NT2/D1 (cell line): Measurements from ENCODE around the gene RAB40B.

Experiments used
- SUZ12 ChIP-seq: IDR thresholded peaks from 2 replicates; pipeline ENCODE4 v1.6.1; 2011; ENCODE audit not compliant: insufficient read length, insufficient read depth; ENCODE audit errors: extremely low read depth
- YY1 ChIP-seq: IDR thresholded peaks from 2 replicates; pipeline ENCODE4 v1.6.1; 2011; ENCODE audit not compliant: insufficient read length, insufficient read depth

GRCh38 chr17:82737967-82738877, 39.7 kb upstream of the RAB40B start:
- TF ChIP-seq YY1, result no peak
- TF ChIP-seq SUZ12, result no peak
